ENCODE data around the gene RABGEF1. TPM values are rescaled to one million over a fixed set of nuclear protein-coding genes. Genes with fewer than 3 reads are reported as not detected.

Gene RABGEF1
- total and polyA plus RNA-seq, 8 donors = 7.9 to 17.6 (median 13.6) TPM

DNA sequence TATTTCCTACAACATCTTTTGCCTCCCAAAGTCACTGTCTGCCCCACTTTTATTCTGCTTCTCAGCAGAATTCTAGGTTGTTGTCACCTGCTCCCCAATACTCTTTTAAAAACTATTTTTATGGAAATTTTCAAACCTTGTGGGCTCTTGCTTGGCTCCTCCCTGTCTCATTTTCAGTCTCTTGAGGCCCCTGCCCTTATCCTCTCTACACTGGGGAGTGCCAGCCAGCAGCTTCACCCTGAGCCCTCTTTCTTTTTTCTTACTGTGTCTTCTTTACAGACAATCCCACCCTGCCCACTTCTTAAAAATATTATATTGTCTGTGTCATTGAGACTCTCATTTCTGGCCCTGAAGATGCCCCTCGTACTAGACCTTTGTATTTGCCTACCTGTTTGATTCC, 118.8 kb downstream of the RABGEF1 start:
- Histone ChIP-seq H3K36me3 (peaks cover 0 to 28% (median 0%) of the 10 kb centered on the region in 3 donors), H3K4me1 (no peaks in the 10 kb centered on the region), H3K27ac (no peak overlapping the region), H3K27me3 (no peaks in the 10 kb centered on the region), H3K4me3 (no peak overlapping the region), H3K9me3 (no peaks in the 10 kb centered on the region)
- ATAC-seq (no peak), DNase-seq (no peak), FAIRE-seq (no peak)
- 84 to 91% methylated on average over 1 of the region's 1 CpG for WGBS, 2 donors
- TF ChIP-seq, protein P1, sequence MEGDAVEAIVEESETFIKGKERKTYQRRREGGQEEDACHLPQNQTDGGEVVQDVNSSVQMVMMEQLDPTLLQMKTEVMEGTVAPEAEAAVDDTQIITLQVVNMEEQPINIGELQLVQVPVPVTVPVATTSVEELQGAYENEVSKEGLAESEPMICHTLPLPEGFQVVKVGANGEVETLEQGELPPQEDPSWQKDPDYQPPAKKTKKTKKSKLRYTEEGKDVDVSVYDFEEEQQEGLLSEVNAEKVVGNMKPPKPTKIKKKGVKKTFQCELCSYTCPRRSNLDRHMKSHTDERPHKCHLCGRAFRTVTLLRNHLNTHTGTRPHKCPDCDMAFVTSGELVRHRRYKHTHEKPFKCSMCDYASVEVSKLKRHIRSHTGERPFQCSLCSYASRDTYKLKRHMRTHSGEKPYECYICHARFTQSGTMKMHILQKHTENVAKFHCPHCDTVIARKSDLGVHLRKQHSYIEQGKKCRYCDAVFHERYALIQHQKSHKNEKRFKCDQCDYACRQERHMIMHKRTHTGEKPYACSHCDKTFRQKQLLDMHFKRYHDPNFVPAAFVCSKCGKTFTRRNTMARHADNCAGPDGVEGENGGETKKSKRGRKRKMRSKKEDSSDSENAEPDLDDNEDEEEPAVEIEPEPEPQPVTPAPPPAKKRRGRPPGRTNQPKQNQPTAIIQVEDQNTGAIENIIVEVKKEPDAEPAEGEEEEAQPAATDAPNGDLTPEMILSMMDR (IDR thresholded peaks at IDR 0.05) = no peak
- intact Hi-C loops (cut with DNase I) = no loop called here

GRCh38 chr7:66859794-66860645, 119.5 kb downstream of the RABGEF1 start:
- intact Hi-C loops (cut with DNase I) = no loop called here
- 90 to 94% methylated on average over 10 of the region's 10 CpGs for WGBS, 2 donors
- Histone ChIP-seq H3K4me3 (no peak overlapping the region), H3K36me3 (peaks cover 0 to 28% (median 0%) of the 10 kb centered on the region in 3 donors), H3K27ac (no peak overlapping the region), H3K9me3 (no peaks in the 10 kb centered on the region), H3K27me3 (no peaks in the 10 kb centered on the region), H3K4me1 (no peaks in the 10 kb centered on the region)
- TF ChIP-seq, protein P1 (IDR thresholded peaks at IDR 0.05) = no peak
- no peak for FAIRE-seq
- no peak for DNase-seq
- ATAC-seq = peak in 2 of 4 donors; percentile 51 to 75

DNA sequence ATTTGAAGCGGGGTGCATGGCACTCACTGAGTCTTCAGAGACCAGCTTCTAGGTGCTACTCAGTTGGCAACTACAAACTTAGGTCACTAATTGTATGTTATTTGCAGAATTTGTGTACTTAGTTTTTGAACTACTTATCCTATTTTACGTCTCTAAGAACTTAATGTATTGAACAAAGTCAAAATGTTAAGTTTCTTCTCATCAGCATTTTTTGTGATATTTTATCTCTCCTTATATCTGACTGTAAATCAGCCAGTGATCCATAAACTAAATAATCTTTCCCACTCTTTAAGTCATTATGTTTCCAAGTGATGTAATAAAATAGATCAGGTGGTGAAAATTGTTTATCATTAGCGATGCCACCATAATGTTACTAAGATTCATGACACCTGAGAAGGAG, 120.2 kb downstream of the RABGEF1 start:
- H3K27ac ChIP-seq = no peak overlapping the region
- DNase-seq (no peak), ATAC-seq (no peak), FAIRE-seq (no peak)
- TF ChIP-seq, protein P1 (IDR thresholded peaks at IDR 0.05) = no peak
- H3K27me3 ChIP-seq = no peaks in the 10 kb centered on the region
- H3K4me3 ChIP-seq = no peak overlapping the region
- 86 to 91% methylated on average over 3 of the region's 3 CpGs for WGBS, 2 donors
- H3K4me1 ChIP-seq = no peaks in the 10 kb centered on the region
- no peaks in the 10 kb centered on the region for H3K9me3 ChIP-seq
- intact Hi-C loops (cut with DNase I) = no loop called here
- peaks cover 0 to 28% (median 0%) of the 10 kb centered on the region in 3 donors for H3K36me3 ChIP-seq

Other genes starting within 250 kb of the RABGEF1 start
- 1 to 10 TPM; 1.8 to 5.4 (median 2.5) TPM for gene KCTD7, start 111.9 kb upstream of the RABGEF1 start, total RNA-seq
- gene KCTD7, start 111.9 kb upstream of the RABGEF1 start, polyA plus RNA-seq = 1 to 10 TPM; 2.2 to 4.9 TPM
- gene TMEM248, start 180.5 kb downstream of the RABGEF1 start, total RNA-seq = 10 to 100 TPM; 44.0 to 64.0 (median 51.9) TPM
- 10 to 100 TPM; 15.9 to 28.8 TPM for gene TMEM248, start 180.5 kb downstream of the RABGEF1 start, polyA plus RNA-seq